ENCODE results near the gene GLG1.
A peak's percentile ranks its signal among the peaks of the same experiment; 100 is the strongest.

- TF ChIP-seq POLR2A (IDR thresholded peaks at IDR 0.05) (no peak), CTCF (IDR thresholded peaks at IDR 0.05) (no peak), POLR2AphosphoS5 (IDR thresholded peaks at IDR 0.05) (peak in 1 of 3 donors; percentile 60)
These were observed 126.5 kb downstream of the GLG1 start for GRCh38 chr16:74480150-74481029.

Measured in transverse colon (tissue), 4 donors.